Skin of body (tissue), 2 donors: Measurements from ENCODE around the gene C11orf68. TPM values are rescaled to one million over a fixed set of nuclear protein-coding genes. Genes with fewer than 3 reads are reported as not detected.

Experiments
- DNase-seq: peaks from one replicate; lab custom pipeline; 2025; lab: John Stamatoyannopoulos, UW
- total RNA-seq: library from RNA; depleted of rRNA; stranded (reverse); fragments of >200 nt; gene quantifications from one replicate; pipeline ENCODE4 v1.2.3, GENCODE V29; 2014

The C11orf68 gene
- total RNA-seq, 1 donor from 2014 or later = 13.6 TPM

GRCh38 chr11:65872586-65873317 is 46.1 kb downstream of the C11orf68 start, which contains the start of gene EFEMP2:
TSS of gene EFEMP2 (minus strand) at chr11:65872800. CDS start at chr11:65872354, 446 bp downstream.
- DNase-seq = peak; percentile 65

DNA sequence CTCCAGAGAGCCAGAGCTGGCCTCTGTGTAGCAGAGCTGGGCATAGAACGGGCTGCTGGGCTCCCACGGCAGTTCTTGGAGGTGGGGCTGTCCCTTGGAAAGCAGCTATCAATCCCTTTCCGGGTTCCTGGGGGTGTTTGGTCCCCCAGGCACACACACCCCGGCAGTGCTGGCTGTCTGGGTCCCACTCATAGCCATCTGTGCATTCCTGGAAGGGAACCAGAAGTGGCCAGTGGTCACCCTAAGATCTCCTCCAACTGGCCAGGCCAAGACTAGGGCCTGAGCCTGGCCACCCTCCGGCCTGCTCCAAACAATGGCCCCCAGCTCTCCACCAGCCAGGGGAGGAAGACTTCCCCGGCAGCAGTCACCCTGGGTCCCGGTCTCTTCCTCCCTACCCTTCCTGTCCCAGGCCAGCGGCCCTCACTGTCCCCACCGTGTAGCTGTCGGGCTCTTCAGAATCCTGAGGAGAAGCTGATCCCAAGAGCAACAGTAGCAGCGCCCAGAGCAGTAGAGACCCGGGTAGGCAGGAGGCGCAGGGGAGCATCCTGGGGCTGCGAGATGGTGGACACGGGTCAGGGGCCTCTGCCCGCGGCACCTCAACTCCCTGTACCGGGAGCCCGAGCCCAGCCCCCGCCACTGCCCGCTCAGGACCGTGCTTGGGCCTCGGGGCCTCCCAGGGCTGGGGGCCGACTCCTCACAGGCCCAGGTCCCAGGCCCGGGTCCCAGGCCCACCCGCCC is 46.9 kb downstream of the C11orf68 start:
- DNase-seq = no peak

- DNase-seq = no peak
Observed at GRCh38 chr11:65870706-65871681, 47.9 kb downstream of the C11orf68 start.

GRCh38 chr11:65870307-65870658 is 48.6 kb downstream of the C11orf68 start:
- no peak for DNase-seq

DNA sequence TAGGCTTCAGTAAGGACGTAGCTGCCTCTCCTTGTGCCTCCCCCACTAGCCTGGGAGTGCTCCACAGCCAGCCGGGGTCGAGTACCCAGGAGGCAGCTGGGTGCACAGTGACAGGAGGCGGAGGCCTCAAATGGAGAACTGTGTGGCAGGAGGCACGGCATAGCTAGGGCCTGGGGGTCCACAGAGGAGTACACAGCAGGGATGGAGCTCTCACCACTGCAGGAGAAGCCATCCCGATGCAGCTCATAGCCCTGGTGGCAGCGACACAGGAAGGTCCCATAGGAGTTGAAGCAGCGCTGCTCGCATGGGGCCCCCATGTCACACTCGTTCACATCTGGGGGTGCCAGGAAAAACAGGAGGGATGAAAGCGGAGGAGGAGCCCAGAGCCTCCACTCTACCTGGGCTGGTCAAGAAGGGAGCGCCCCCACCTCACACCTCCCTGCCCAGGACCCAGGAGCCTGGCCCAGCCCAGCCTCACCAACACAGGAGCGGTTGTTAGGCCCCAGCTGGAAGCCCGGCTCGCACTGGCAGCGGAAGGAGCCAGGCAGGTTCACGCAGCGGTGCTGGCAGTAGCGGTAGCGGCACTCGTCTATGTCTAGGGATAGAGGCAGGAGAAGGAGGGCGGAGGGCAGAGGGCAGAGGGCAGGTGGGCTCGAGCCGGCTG is 49.1 kb downstream of the C11orf68 start:
- DNase-seq = no peak

DNA sequence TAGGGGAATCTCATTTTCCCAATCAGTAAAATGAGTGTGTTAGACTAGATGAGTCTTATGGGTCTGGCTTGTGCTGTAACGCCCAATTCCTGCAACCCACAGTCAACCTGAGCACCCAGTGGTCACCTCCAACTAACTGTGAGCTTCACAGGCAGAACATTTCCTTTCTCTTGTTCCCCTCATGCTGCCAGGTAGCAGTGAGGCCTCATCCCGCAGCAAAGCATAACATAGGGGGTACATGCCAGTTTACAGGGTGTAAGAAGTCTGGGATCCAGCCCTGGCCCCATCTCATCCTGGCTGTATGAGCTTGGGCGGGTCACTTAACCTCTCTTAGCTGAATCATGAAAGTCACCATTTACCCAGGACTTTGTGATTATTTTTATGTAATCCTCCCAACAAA is 50.0 kb downstream of the C11orf68 start:
- DNase-seq = no peak

DNA sequence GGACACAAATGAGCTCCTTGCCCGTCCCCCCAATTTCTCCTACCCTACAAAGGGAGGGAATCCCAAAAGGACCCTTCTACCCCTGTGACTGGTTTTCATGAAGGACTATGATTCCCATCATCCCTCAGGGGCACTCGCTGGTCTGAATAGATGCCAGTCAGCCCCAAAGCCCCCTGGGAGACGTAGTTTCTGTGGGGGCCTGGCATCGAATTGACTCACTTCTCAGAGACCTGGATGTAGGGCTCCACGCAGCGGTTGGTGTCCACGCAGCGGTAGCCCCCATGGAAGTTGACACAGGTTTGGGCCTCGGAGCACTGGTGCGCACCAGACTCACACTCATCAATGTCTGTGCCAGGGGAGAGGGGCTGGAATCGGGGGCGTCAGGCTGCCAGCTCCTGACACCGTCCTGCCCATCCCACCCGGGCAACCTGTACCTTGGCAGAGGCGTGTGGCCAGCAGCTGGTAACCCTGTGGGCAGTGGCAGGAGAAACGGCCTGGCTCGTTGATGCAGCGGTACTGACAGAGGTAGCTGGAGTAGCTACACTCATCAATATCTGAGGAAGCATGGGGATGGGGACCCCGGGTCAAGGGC is 50.7 kb downstream of the C11orf68 start:
- no peak for DNase-seq

DNA sequence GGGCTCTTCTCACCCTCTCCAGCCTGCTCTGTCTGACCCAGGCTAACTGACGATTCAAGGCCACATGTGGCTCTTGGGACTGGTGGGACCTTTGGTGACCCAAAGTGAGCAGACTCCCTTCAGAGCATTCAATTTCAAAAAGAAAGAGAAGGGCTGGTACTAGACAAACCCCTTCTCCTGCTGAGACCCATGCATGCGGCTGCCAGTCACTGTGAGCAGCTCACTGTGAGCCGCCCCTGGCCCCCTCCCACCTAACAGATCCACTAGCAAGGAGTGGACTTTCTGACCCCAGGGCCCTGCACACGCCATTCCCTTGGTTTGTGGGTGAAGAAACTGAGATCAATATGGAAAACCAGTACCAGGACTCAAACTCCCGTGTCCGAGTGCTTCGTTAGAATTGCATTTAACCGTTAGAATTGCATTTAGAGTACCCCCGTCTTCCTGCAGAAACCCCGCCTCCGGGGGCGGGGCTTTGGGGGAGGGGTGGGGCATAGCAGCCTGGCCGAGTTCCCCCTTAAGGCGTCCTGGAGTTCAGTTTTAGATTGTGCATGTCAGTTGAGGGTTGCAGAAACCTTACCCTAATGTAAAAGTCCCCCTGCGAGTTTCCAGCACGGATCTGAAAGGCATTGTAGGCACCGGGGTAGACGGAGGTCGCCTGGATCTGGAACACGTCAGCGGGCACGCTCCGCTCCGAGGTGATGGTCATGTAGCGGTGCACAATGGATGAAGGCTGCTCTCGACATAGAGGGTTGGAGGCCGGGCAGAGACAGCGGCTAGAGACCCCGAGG is 51.4 kb downstream of the C11orf68 start:
- no peak for DNase-seq

Other genes with a start within 250 kb of the C11orf68 start
- gene KAT5, start 206.8 kb downstream of the C11orf68 start, total RNA-seq = 30.0 TPM
- gene RNASEH2C, start 198.3 kb downstream of the C11orf68 start, total RNA-seq = 12.9 TPM
- gene AP5B1, start 138.1 kb downstream of the C11orf68 start, total RNA-seq = 6.9 TPM
- gene OVOL1, start 132.0 kb downstream of the C11orf68 start, total RNA-seq = 23.3 TPM
- 1.4 TPM for gene SNX32, start 85.1 kb downstream of the C11orf68 start, total RNA-seq
- 371 TPM for gene CFL1, start 60.9 kb downstream of the C11orf68 start, total RNA-seq
- 24.0 TPM for gene MUS81, start 58.6 kb downstream of the C11orf68 start, total RNA-seq
- gene EFEMP2, start 46.3 kb downstream of the C11orf68 start, total RNA-seq = 33.6 TPM
- 0.59 TPM for gene CTSW, start 39.2 kb downstream of the C11orf68 start, total RNA-seq
- gene FIBP, start 30.6 kb downstream of the C11orf68 start, total RNA-seq = 51.0 TPM
- 11.4 TPM for gene CCDC85B, start 28.4 kb downstream of the C11orf68 start, total RNA-seq
- 10.6 TPM for gene FOSL1, start 18.7 kb downstream of the C11orf68 start, total RNA-seq
- gene DRAP1, start 364 bp upstream of the C11orf68 start, total RNA-seq = 55.1 TPM
- gene TSGA10IP, start 26.4 kb upstream of the C11orf68 start, total RNA-seq = not detected
- 38.0 TPM for gene SART1, start 42.7 kb upstream of the C11orf68 start, total RNA-seq
- gene EIF1AD, start 83.1 kb upstream of the C11orf68 start, total RNA-seq = 19.0 TPM
- gene BANF1, start 83.4 kb upstream of the C11orf68 start, total RNA-seq = 20.5 TPM
- gene CST6, start 92.9 kb upstream of the C11orf68 start, total RNA-seq = 279 TPM
- gene CATSPER1, start 107.4 kb upstream of the C11orf68 start, total RNA-seq = 0.10 TPM
- gene GAL3ST3, start 130.1 kb upstream of the C11orf68 start, total RNA-seq = not detected
- 87.3 TPM for gene SF3B2, start 133.3 kb upstream of the C11orf68 start, total RNA-seq
- 31.0 TPM for gene PACS1, start 151.2 kb upstream of the C11orf68 start, total RNA-seq